HEK293 (cell line): ENCODE measurements around the gene TTLL11.

Experiments used
- CTCF ChIA-PET: fragments of 350-600 bp; formaldehyde crosslinking; extraction: SDS; loops from one replicate; lab custom pipeline; 2021; ENCODE audit warnings: antibody characterized with exemption; lab: Yijun Ruan, JAX
- POLR2A ChIA-PET: fragments of 300-600 bp; formaldehyde crosslinking; extraction: SDS; loops from one replicate; lab custom pipeline; 2020; ENCODE audit warnings: antibody characterized with exemption, inconsistent platforms; lab: Yijun Ruan, JAX
- H3K27ac ChIP-seq: fragments of 200-500 bp; sonication (Bioruptor generic); 2 replicates; pipeline ENCODE4 v1.5.1; 2014; ENCODE audit warnings: low read depth, low read length, control low read depth, inconsistent platforms; ENCODE audit errors: extremely low read depth
- H3K36me3 ChIP-seq, 2 experiments: fragments of 200-500 bp in 1 of 2; sonication (Bioruptor generic) in 1 of 2; 1 replicate in 1 of 2; 2 replicates in 1 of 2; pipeline ENCODE4 v1.5.1; 2014 to 2017; ENCODE audit warnings: inconsistent platforms in 2 of 2, low read length in 2 of 2; ENCODE audit not compliant: control insufficient read depth in 2 of 2, insufficient read depth in 1 of 2
- H3K4me1 ChIP-seq: fragments of 200-500 bp; sonication (Bioruptor generic); 2 replicates; pipeline ENCODE4 v1.5.1; 2014; ENCODE audit warnings: mild to moderate bottlenecking, low read length, inconsistent platforms; ENCODE audit not compliant: control insufficient read depth, insufficient read depth
- H3K4me3 ChIP-seq: 2 replicates; pipeline ENCODE4 v1.5.1; 2011; ENCODE audit warnings: low read depth, mild to moderate bottlenecking, control low read depth, low read length, moderate library complexity
- H3K9me3 ChIP-seq: fragments of 200-500 bp; sonication (Bioruptor generic); 2 replicates; pipeline ENCODE4 v1.5.1; 2014; ENCODE audit warnings: low read depth, low read length, inconsistent platforms; ENCODE audit not compliant: control insufficient read depth, insufficient read depth
- BCL11A ChIP-seq: fragments of 450-650 bp; formaldehyde crosslinking; IDR thresholded peaks from 2 replicates; pipeline ENCODE4 v1.5.1; 2016; ENCODE audit warnings: low read depth, missing biosample characterization, missing genetic modification characterization
- FEZF1 ChIP-seq: fragments of 450-650 bp; formaldehyde crosslinking; IDR thresholded peaks from 2 replicates; pipeline ENCODE4 v1.5.1; 2016; ENCODE audit warnings: missing biosample characterization, missing genetic modification characterization
- KLF16 ChIP-seq: fragments of 450-650 bp; formaldehyde crosslinking; IDR thresholded peaks from 2 replicates; pipeline ENCODE4 v1.5.1; 2017; ENCODE audit warnings: missing biosample characterization, missing genetic modification characterization
- MEIS1 ChIP-seq: sonication (generic); formaldehyde crosslinking; IDR thresholded peaks from 2 replicates; pipeline ENCODE4 v1.8.1; 2022; ENCODE audit warnings: missing genetic modification reagents, mild to moderate bottlenecking, borderline replicate concordance
- SALL2 ChIP-seq: fragments of 450-650 bp; formaldehyde crosslinking; IDR thresholded peaks from 2 replicates; pipeline ENCODE4 v1.5.0; 2017; ENCODE audit warnings: missing biosample characterization, mild to moderate bottlenecking, missing genetic modification characterization, borderline replicate concordance
- SP3 ChIP-seq: fragments of 450-650 bp; formaldehyde crosslinking; IDR thresholded peaks from 2 replicates; pipeline ENCODE4 v1.5.1; 2016; ENCODE audit warnings: missing biosample characterization, missing genetic modification characterization
- WT1 ChIP-seq: fragments of 450-650 bp; formaldehyde crosslinking; IDR thresholded peaks from 2 replicates; pipeline ENCODE4 v1.5.1; 2016; ENCODE audit warnings: missing biosample characterization, missing genetic modification characterization
- ZBTB21 ChIP-seq: fragments of 450-650 bp; formaldehyde crosslinking; IDR thresholded peaks from 2 replicates; pipeline ENCODE4 v1.5.1; 2017; ENCODE audit warnings: missing biosample characterization, missing genetic modification characterization
- ZFHX2 ChIP-seq: fragments of 450-650 bp; formaldehyde crosslinking; conservative IDR thresholded peaks from 2 replicates; pipeline ENCODE4 v1.5.1; 2016; ENCODE audit warnings: missing biosample characterization, missing genetic modification characterization
- ZFP69B ChIP-seq: fragments of 450-650 bp; formaldehyde crosslinking; IDR thresholded peaks from 2 replicates; pipeline ENCODE4 v1.5.1; 2016; ENCODE audit warnings: missing biosample characterization, missing genetic modification characterization
- ZNF202 ChIP-seq: fragments of 450-650 bp; formaldehyde crosslinking; IDR thresholded peaks from 2 replicates; pipeline ENCODE4 v1.5.1; 2016; ENCODE audit warnings: missing biosample characterization, missing genetic modification characterization, borderline replicate concordance
- ZNF23 ChIP-seq: fragments of 450-650 bp; formaldehyde crosslinking; IDR thresholded peaks from 2 replicates; pipeline ENCODE4 v1.5.1; 2016; ENCODE audit warnings: missing biosample characterization, missing genetic modification characterization, borderline replicate concordance
- ZNF404 ChIP-seq: fragments of 450-650 bp; formaldehyde crosslinking; IDR thresholded peaks from 2 replicates; pipeline ENCODE4 v1.5.1; 2017; ENCODE audit warnings: missing biosample characterization, missing genetic modification characterization
- ZNF558 ChIP-seq: fragments of 450-650 bp; formaldehyde crosslinking; IDR thresholded peaks from 2 replicates; pipeline ENCODE4 v1.5.1; 2016; ENCODE audit warnings: missing biosample characterization, missing genetic modification characterization
- ZNF571 ChIP-seq: fragments of 450-650 bp; formaldehyde crosslinking; IDR thresholded peaks from 2 replicates; pipeline ENCODE4 v1.5.0; 2017; ENCODE audit warnings: missing biosample characterization, missing genetic modification characterization
- ZNF585B ChIP-seq: fragments of 450-650 bp; formaldehyde crosslinking; IDR thresholded peaks from 2 replicates; pipeline ENCODE4 v1.5.1; 2016; ENCODE audit warnings: missing biosample characterization, missing genetic modification characterization
- ZNF596 ChIP-seq: fragments of 450-650 bp; IDR thresholded peaks from 2 replicates; pipeline ENCODE4 v1.5.0; 2018; ENCODE audit warnings: missing biosample characterization, mild to moderate bottlenecking, missing genetic modification characterization, moderate library complexity
- ZNF623 ChIP-seq: fragments of 450-650 bp; formaldehyde crosslinking; IDR thresholded peaks from 2 replicates; pipeline ENCODE4 v1.5.1; 2016; ENCODE audit warnings: missing biosample characterization, missing genetic modification characterization
- ZNF76 ChIP-seq: fragments of 450-650 bp; formaldehyde crosslinking; IDR thresholded peaks from 2 replicates; pipeline ENCODE4; 2016; ENCODE audit warnings: low read depth, missing biosample characterization, missing genetic modification characterization, borderline replicate concordance
- ZNF843 ChIP-seq: fragments of 450-650 bp; formaldehyde crosslinking; IDR thresholded peaks from 2 replicates; pipeline ENCODE4 v1.5.1; 2016; ENCODE audit warnings: missing biosample characterization, missing genetic modification characterization
- TF ChIP-seq, protein P1 (sequence below): fragments of 450-650 bp; formaldehyde crosslinking; IDR thresholded peaks from 2 replicates; pipeline ENCODE4 v1.5.1; 2016; ENCODE audit warnings: missing biosample characterization, missing genetic modification characterization
- TF ChIP-seq, protein P2 (sequence below): fragments of 450-650 bp; formaldehyde crosslinking; IDR thresholded peaks from 2 replicates; pipeline ENCODE4 v1.5.1; 2016; ENCODE audit warnings: missing biosample characterization, missing genetic modification characterization
- TF ChIP-seq, protein P3 (sequence below): fragments of 450-650 bp; formaldehyde crosslinking; IDR thresholded peaks from 2 replicates; pipeline ENCODE4 v1.5.1; 2017; ENCODE audit warnings: missing biosample characterization, missing genetic modification characterization
- TF ChIP-seq, protein P4 (sequence below): fragments of 450-650 bp; formaldehyde crosslinking; IDR thresholded peaks from 2 replicates; pipeline ENCODE4 v1.5.1; 2016; ENCODE audit warnings: missing biosample characterization, missing genetic modification characterization, borderline replicate concordance
- TF ChIP-seq, protein P5 (sequence below): fragments of 450-650 bp; formaldehyde crosslinking; IDR thresholded peaks from 2 replicates; pipeline ENCODE4 v1.5.1; 2016; ENCODE audit warnings: missing biosample characterization, missing genetic modification characterization, low read depth

The TTLL11 gene

DNA sequence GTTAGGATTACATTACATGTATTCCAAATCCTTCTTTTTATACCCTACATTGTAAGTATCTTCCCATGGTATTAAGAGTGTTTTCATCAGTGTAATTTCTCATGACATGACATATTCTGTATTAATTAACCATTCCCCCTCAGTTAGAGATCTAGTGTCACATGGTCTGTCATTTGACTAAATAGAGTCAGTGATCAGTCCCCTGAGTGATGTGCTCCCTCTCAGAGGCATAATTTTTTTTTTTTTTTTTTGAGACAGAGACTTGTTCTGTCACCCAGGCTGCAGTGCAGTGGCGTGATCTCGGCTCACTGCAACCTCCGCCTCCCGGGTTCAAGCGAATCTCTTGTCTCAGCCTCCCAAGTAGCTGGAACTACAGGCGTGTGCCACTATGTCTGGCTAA is 218.6 kb downstream of the TTLL11 start:
- H3K36me3 ChIP-seq, result no peaks in the 10 kb centered on the region
- ChIA-PET CTCF (interaction anchor here (0.6 kb wide), 1 partner anchor 631 kb away, joined by 3 read pairs; no protein-coding TSS in a partner anchor), POLR2A (no interaction called here)
- no peaks in the 10 kb centered on the region for H3K9me3 ChIP-seq
- TF ChIP-seq, protein P1, sequence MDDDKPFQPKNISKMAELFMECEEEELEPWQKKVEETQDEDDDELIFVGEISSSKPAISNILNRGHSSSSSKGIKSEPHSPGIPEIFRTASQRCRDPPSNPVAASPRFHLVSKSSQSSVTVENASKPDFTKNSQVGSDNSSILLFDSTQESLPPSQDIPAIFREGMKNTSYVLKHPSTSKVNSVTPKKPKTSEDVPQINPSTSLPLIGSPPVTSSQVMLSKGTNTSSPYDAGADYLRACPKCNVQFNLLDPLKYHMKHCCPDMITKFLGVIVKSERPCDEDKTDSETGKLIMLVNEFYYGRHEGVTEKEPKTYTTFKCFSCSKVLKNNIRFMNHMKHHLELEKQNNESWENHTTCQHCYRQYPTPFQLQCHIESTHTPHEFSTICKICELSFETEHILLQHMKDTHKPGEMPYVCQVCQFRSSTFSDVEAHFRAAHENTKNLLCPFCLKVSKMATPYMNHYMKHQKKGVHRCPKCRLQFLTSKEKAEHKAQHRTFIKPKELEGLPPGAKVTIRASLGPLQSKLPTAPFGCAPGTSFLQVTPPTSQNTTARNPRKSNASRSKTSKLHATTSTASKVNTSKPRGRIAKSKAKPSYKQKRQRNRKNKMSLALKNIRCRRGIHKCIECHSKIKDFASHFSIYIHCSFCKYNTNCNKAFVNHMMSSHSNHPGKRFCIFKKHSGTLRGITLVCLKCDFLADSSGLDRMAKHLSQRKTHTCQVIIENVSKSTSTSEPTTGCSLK (tag by site-specific recombination), result no peak
- TF ChIP-seq ZNF558 (tag by site-specific recombination), result no peak
- TF ChIP-seq SALL2, result no peak
- no peak for TF ChIP-seq WT1
- no peak for TF ChIP-seq MEIS1 (CRISPR knock-in tag)
- TF ChIP-seq ZNF23 (tag by site-specific recombination), result no peak
- no peak for TF ChIP-seq ZNF202 (tag by site-specific recombination)
- no peak for TF ChIP-seq FEZF1 (tag by site-specific recombination)
- TF ChIP-seq ZNF404 (tag by site-specific recombination), result no peak
- TF ChIP-seq, protein P2, sequence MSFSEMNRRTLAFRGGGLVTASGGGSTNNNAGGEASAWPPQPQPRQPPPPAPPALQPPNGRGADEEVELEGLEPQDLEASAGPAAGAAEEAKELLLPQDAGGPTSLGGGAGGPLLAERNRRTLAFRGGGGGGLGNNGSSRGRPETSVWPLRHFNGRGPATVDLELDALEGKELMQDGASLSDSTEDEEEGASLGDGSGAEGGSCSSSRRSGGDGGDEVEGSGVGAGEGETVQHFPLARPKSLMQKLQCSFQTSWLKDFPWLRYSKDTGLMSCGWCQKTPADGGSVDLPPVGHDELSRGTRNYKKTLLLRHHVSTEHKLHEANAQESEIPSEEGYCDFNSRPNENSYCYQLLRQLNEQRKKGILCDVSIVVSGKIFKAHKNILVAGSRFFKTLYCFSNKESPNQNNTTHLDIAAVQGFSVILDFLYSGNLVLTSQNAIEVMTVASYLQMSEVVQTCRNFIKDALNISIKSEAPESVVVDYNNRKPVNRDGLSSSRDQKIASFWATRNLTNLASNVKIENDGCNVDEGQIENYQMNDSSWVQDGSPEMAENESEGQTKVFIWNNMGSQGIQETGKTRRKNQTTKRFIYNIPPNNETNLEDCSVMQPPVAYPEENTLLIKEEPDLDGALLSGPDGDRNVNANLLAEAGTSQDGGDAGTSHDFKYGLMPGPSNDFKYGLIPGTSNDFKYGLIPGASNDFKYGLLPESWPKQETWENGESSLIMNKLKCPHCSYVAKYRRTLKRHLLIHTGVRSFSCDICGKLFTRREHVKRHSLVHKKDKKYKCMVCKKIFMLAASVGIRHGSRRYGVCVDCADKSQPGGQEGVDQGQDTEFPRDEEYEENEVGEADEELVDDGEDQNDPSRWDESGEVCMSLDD (tag by site-specific recombination), result no peak
- TF ChIP-seq BCL11A, result no peak
- no peak for TF ChIP-seq ZNF76 (tag by site-specific recombination)
- TF ChIP-seq ZNF571 (tag by site-specific recombination), result no peak
- no peak for TF ChIP-seq KLF16 (tag by site-specific recombination)
- no peak for TF ChIP-seq ZFP69B (tag by site-specific recombination)
- no peak for TF ChIP-seq ZNF585B (tag by site-specific recombination)
- no peak for TF ChIP-seq ZNF596
- TF ChIP-seq, protein P3, sequence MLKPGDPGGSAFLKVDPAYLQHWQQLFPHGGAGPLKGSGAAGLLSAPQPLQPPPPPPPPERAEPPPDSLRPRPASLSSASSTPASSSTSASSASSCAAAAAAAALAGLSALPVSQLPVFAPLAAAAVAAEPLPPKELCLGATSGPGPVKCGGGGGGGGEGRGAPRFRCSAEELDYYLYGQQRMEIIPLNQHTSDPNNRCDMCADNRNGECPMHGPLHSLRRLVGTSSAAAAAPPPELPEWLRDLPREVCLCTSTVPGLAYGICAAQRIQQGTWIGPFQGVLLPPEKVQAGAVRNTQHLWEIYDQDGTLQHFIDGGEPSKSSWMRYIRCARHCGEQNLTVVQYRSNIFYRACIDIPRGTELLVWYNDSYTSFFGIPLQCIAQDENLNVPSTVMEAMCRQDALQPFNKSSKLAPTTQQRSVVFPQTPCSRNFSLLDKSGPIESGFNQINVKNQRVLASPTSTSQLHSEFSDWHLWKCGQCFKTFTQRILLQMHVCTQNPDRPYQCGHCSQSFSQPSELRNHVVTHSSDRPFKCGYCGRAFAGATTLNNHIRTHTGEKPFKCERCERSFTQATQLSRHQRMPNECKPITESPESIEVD, result no peak
- H3K4me1 ChIP-seq, result no peaks in the 10 kb centered on the region
- H3K27ac ChIP-seq, result no peak overlapping the region
- no peak overlapping the region for H3K4me3 ChIP-seq

DNA sequence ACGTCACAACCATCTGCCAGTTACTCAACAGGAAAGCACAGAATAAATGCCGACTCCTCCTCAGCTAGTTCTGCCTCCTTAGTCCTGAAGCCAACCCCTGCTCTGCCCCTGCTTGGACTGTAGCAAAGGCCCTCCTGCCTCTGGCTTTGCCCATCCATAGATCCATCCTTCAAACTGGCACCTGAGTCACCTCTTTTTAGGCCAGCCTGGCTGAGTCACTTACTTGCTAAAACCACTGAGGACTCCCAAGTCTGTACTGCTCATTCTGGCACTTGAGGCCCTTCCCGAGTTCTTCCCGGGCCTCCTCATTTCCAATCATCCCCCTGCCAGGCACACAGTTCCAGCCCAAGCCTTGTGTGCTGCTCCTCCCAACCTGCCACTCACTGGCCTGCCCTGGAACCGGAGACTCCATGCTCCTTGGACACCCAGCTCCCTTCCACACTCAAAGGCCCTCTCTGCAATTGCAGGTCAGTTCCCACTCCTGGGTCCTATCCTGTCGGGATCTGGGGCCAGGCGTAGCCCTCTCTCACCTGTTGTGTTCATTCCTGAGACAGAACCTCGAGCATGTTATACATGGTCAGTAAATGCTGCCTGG is 221.6 kb downstream of the TTLL11 start:
- CTCF ChIA-PET, result interaction anchor here (0.6 kb wide), 1 partner anchor 224 kb away, joined by 5 read pairs; no protein-coding TSS in a partner anchor
- H3K9me3 ChIP-seq, result no peaks in the 10 kb centered on the region
- POLR2A ChIA-PET, result no interaction called here
- H3K27ac ChIP-seq, result no peak overlapping the region
- H3K4me3 ChIP-seq, result no peak overlapping the region
- H3K4me1 ChIP-seq, result no peaks in the 10 kb centered on the region
- H3K36me3 ChIP-seq, result no peaks in the 10 kb centered on the region
- TF ChIP-seq WT1 (no peak), SP3 (tag by site-specific recombination) (no peak), ZNF843 (no peak), ZBTB21 (no peak), ZFHX2 (no peak), ZNF623 (tag by site-specific recombination) (no peak), ZNF23 (tag by site-specific recombination) (no peak)
- TF ChIP-seq, protein P4, sequence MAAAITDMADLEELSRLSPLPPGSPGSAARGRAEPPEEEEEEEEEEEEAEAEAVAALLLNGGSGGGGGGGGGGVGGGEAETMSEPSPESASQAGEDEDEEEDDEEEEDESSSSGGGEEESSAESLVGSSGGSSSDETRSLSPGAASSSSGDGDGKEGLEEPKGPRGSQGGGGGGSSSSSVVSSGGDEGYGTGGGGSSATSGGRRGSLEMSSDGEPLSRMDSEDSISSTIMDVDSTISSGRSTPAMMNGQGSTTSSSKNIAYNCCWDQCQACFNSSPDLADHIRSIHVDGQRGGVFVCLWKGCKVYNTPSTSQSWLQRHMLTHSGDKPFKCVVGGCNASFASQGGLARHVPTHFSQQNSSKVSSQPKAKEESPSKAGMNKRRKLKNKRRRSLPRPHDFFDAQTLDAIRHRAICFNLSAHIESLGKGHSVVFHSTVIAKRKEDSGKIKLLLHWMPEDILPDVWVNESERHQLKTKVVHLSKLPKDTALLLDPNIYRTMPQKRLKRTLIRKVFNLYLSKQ (tag by site-specific recombination), result no peak
- TF ChIP-seq, protein P5, sequence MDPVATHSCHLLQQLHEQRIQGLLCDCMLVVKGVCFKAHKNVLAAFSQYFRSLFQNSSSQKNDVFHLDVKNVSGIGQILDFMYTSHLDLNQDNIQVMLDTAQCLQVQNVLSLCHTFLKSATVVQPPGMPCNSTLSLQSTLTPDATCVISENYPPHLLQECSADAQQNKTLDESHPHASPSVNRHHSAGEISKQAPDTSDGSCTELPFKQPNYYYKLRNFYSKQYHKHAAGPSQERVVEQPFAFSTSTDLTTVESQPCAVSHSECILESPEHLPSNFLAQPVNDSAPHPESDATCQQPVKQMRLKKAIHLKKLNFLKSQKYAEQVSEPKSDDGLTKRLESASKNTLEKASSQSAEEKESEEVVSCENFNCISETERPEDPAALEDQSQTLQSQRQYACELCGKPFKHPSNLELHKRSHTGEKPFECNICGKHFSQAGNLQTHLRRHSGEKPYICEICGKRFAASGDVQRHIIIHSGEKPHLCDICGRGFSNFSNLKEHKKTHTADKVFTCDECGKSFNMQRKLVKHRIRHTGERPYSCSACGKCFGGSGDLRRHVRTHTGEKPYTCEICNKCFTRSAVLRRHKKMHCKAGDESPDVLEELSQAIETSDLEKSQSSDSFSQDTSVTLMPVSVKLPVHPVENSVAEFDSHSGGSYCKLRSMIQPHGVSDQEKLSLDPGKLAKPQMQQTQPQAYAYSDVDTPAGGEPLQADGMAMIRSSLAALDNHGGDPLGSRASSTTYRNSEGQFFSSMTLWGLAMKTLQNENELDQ, result no peak
